Activated CD4-positive, alpha-beta memory T cell treated with anti-CD3 and anti-CD28 coated beads for 36 hours (primary cell): Measurements from ENCODE around the gene FGF1. TPM values are rescaled to one million over a fixed set of nuclear protein-coding genes. Genes with fewer than 3 reads are reported as not detected.

Source experiments
- CTCF ChIA-PET: fragments of 350-600 bp; sonication (Branson Sonifier 250); formaldehyde crosslinking; loops from one replicate; lab custom pipeline; 2021; ENCODE audit warnings: antibody characterized with exemption, inconsistent platforms; lab: Charles Lee
- POLR2A ChIA-PET: fragments of 350-600 bp; sonication (Branson Sonifier 250); formaldehyde crosslinking; loops from one replicate; lab custom pipeline; 2021; ENCODE audit warnings: antibody characterized with exemption; lab: Charles Lee
- DNase-seq: peaks from one replicate; pipeline ENCODE4 v3.0.0-alpha.2; 2020
- H3K27ac Mint-ChIP-seq: one replicate; pipeline ENCODE4 v1.8.0; 2021; ENCODE audit warnings: mixed read lengths
- H3K27me3 Mint-ChIP-seq: one replicate; pipeline ENCODE4 v1.8.0; 2021; ENCODE audit warnings: mixed read lengths
- H3K36me3 Mint-ChIP-seq: one replicate; pipeline ENCODE4 v1.8.0; 2021; ENCODE audit warnings: mixed read lengths
- H3K4me1 Mint-ChIP-seq: one replicate; pipeline ENCODE4 v1.8.0; 2021; ENCODE audit warnings: low read depth, mixed read lengths
- H3K4me3 Mint-ChIP-seq: one replicate; pipeline ENCODE4 v1.8.0; 2021; ENCODE audit warnings: mild to moderate bottlenecking, mixed read lengths
- H3K9me3 Mint-ChIP-seq: one replicate; pipeline ENCODE4 v1.8.0; 2021; ENCODE audit warnings: mixed read lengths
- intact Hi-C: fragments of 100-400 bp; cut with micrococcal nuclease; formaldehyde crosslinking; loops from one replicate; pipeline ENCODE4 v1.15.1; 2023
- total RNA-seq, 2 experiments: library from RNA; stranded (reverse); gene quantifications; one replicate each; pipeline ENCODE4 v1.2.3, GENCODE V29; 2021

Gene FGF1
- total RNA-seq, 2 experiments from 2014 or later: not detected

DNA sequence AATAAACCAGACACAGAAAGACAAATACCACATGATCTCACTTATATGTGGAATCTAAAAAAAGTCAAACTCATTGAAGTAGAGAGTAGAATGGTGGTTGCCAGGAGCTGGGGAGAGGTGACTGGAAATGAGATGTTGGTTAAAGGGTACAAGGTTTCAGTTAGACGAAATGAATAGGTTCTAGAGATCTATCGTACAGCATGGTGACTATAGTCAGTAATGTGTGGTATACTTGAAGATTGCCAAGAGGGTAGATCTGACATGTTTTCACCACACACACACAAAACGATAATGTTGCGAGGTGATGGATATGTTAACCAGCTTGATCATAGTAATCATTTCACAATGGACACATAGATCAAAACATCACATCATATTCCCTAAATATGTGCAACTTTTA lies 46.4 kb downstream of the FGF1 start:
- Mint-ChIP-seq H3K4me1 (peaks cover 2% of the 10 kb centered on the region), H3K36me3 (no peaks in the 10 kb centered on the region), H3K27ac (no peak overlapping the region), H3K27me3 (peaks cover 12% of the 10 kb centered on the region), H3K9me3 (no peaks in the 10 kb centered on the region), H3K4me3 (no peak overlapping the region)
- ChIA-PET POLR2A (no interaction called here), CTCF (interaction anchor here (1.5 kb wide), 1 partner anchor 249 kb away, joined by 4 read pairs; no protein-coding TSS in a partner anchor)
- intact Hi-C loops: no loop called here
- DNase-seq: no peak

DNA sequence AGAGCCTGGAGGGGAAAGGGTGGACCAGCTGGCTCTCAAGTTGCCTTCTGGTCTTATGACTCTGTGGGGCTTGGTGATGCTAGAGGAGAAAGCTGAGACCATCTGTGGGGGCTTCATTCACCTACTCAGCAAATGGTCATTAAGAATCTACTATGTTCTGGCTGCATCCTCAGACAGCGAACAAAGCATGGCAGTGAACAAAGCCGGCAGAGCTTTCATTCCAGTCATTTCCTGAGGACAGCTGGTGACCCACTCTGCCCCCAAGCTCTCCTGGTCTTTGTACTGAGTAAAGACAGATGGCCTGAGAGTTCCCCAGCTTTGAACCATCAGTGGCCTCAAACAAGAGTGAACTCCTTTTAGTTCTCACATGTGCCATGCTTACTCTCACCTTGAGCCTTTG lies 48.0 kb downstream of the FGF1 start:
- no peaks in the 10 kb centered on the region for H3K36me3 Mint-ChIP-seq
- ChIA-PET CTCF (interaction anchor here (1.5 kb wide), 1 partner anchor 251 kb away, joined by 4 read pairs; no protein-coding TSS in a partner anchor), POLR2A (no interaction called here)
- peaks cover 2% of the 10 kb centered on the region for H3K4me1 Mint-ChIP-seq
- H3K27me3 Mint-ChIP-seq: peaks cover 14% of the 10 kb centered on the region
- H3K4me3 Mint-ChIP-seq: no peak overlapping the region
- no peak for DNase-seq
- H3K27ac Mint-ChIP-seq: no peak overlapping the region
- intact Hi-C loops: no loop called here
- H3K9me3 Mint-ChIP-seq: no peaks in the 10 kb centered on the region

DNA sequence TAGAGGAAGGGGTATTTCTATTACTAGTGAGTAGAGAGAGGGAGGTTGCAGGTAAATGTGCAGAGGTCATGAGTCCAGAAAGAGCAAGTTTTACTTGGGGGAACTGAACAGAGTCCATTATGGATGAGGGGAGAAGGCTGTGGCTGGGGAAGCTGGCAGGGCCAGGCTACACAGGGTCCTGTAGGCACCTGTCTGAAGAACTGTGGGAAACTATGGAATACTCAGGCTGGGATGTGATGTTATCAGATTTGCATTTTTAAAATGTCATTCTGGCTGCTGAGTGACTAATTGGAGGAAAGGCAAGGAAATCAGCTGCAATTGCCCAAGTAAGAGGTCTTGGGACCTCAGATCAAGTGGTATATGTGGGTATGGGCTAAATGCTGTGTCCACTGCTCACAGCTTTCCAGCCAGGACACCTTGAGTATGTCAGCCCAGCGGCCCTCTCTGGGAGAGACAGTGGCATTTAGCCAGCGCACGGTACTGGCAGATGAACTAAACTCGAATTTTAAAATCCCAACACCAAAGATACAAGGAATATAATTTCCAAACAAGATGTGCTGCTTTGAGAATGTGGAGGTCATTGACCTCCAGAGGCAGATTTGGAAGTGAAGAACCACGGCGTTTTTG lies 49.1 kb downstream of the FGF1 start:
- CTCF ChIA-PET: no interaction called here

DNA sequence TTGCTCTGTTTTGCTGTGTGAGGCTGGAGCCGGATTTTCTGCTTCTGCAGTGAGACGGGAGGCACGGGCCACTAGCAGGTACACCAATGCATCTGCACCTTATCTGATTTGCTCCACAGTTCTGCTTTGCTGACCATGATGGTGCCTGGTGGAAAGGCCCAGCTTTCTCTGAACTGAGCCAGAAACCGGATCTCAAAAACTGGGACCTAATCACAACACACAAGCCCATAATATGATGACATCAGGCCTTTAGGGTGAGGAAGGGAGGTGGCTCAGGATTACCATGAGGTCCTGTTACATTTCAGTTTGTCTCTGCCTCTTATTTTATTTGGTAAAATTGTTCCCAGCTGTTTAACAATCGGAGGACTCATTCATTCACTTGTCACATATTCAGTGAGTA lies 49.8 kb downstream of the FGF1 start:
- H3K27ac Mint-ChIP-seq: no peak overlapping the region
- POLR2A ChIA-PET: no interaction called here
- CTCF ChIA-PET: interaction anchor here (1.5 kb wide), 1 partner anchor 19 kb away, joined by 3 read pairs; no protein-coding TSS in a partner anchor

More for the DNA sequence above, 49.1 kb downstream of the FGF1 start:
- intact Hi-C loops: no loop called here
- Mint-ChIP-seq H3K4me1 (peaks cover 2% of the 10 kb centered on the region), H3K36me3 (no peaks in the 10 kb centered on the region), H3K27ac (no peak overlapping the region), H3K9me3 (no peaks in the 10 kb centered on the region), H3K4me3 (no peak overlapping the region), H3K27me3 (peaks cover 14% of the 10 kb centered on the region)
- POLR2A ChIA-PET: no interaction called here
- DNase-seq: no peak

DNA sequence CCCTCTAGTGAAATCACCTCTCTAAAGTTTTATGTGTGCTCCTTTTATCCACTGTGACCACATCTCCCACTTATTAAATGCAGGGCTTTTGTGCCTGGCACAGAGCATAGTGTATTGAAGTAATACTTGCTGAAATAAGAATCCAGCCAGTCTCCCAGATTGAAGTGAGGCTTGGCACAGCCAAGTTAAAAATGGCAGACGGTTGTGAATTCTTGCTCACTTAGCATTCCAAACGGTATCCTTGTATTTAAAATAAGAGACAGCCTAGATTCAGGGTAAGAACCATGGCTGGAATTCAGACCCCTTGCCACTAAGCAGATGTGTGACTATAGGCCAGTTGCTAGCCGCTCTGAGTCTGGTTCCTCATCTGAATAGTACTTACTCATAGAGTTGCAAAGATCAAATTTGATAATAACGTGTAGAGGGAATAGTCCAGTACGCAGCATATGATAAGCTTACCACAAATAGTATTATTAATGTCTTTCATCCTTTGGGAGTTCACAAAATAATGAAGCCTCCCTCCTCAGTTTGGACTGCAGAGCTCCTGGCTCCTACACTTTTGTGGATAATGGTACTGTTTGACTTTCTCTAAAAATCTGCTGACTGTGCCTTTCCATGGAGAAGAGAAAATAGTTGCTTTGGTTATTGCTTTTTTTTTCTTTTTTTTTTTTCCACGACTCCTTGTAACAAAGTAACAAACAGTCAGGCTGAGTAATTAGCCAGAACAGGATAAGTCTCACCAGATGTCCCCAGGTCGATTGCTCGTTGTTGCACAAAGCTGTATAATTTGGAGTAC lies 51.5 kb downstream of the FGF1 start:
- Mint-ChIP-seq H3K27me3 (peaks cover 11% of the 10 kb centered on the region), H3K4me1 (peaks cover 2% of the 10 kb centered on the region), H3K9me3 (no peaks in the 10 kb centered on the region), H3K27ac (no peak overlapping the region), H3K36me3 (no peaks in the 10 kb centered on the region), H3K4me3 (no peak overlapping the region)
- CTCF ChIA-PET: interaction anchor here (0.7 to 1.5 kb wide), 2 partner anchors 21 to 83 kb away, joined by 3 read pairs; no protein-coding TSS in a partner anchor
- intact Hi-C loops: no loop called here
- POLR2A ChIA-PET: no interaction called here
- no peak for DNase-seq

More for the DNA sequence above, 49.8 kb downstream of the FGF1 start:
- Mint-ChIP-seq H3K4me3 (no peak overlapping the region), H3K27me3 (peaks cover 14% of the 10 kb centered on the region), H3K4me1 (peaks cover 2% of the 10 kb centered on the region), H3K9me3 (no peaks in the 10 kb centered on the region), H3K36me3 (no peaks in the 10 kb centered on the region)
- DNase-seq: no peak
- intact Hi-C loops: no loop called here

DNA sequence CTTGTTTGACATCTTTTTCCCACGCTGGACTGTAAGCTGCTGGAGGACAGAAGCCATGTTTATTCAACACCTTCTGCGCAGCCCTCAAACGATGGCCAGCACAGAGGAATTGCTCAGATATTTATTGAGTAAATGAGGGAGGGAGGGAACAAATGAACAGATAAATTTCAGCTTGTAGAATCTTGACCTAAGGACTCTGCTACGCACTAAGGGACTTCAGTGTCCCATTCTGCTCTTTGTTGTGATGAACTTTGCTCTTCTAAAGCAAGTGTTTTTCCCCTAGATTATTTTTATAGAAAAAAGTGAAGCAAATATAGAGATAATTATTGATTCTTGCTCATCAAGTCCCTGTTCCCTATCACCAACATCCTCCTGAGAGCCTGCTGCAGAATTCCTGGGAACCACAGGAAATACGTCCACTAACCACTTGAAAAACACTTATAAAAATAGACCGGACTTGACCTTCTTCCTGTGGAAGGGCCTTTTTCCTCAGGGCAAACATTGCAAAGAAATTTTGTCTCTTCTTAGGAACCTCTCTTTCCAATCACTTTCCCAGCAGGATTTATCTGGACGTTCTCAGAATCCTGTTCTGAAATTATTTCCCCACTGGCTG lies 54.9 kb downstream of the FGF1 start:
- no peaks in the 10 kb centered on the region for H3K4me1 Mint-ChIP-seq
- no peaks in the 10 kb centered on the region for H3K9me3 Mint-ChIP-seq
- no peak overlapping the region for H3K4me3 Mint-ChIP-seq
- CTCF ChIA-PET: interaction anchor here (0.8 to 2.4 kb wide), 2 partner anchors 24 to 82 kb away, joined by 3 to 9 read pairs; no protein-coding TSS in a partner anchor
- no peak overlapping the region for H3K27ac Mint-ChIP-seq
- intact Hi-C loops: no loop called here
- POLR2A ChIA-PET: no interaction called here
- H3K36me3 Mint-ChIP-seq: no peaks in the 10 kb centered on the region
- no peak for DNase-seq
- H3K27me3 Mint-ChIP-seq: peaks cover 3% of the 10 kb centered on the region

DNA sequence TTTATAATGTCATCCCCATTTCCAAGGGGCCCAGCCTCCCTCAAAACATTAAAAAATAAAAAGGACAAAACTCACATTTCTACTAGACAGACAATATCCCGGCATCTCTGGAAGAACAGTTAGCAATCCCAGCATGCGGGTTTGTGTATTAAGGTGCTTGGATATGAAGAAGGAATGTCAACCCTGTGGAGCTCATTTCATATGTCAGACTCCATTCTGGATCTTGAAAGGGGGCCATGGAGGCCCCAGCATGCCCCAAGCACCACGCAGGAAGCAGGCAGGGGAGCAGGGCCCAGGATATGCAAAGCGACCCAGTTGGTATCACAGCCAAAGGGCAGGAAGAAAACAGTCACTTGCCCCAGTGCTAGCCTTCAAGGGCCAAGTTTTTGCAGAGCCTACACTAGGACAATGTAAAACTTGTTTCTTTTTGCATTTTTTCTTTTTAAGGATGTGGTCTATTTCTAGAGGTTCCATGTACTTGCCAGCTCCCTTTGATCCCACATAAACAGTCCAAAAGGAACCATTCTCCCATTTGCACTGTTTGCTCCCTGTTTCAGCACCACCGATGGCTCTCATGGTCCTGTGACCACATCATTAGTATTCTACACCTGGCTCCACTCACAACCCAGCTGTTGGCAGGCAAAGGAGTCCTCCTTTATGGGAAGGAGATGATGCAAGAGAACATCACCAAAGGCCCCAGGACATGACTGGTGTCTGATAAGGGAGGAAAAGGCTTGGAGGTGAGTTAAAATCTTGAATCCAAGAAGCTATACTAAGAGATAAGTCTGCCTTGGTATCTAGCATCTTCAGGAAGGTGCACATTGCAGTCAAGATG lies 58.3 kb downstream of the FGF1 start:
- intact Hi-C loops: no loop called here
- POLR2A ChIA-PET: no interaction called here
- DNase-seq: no peak
- Mint-ChIP-seq H3K9me3 (no peaks in the 10 kb centered on the region), H3K27ac (no peak overlapping the region), H3K4me3 (no peak overlapping the region), H3K4me1 (no peaks in the 10 kb centered on the region), H3K36me3 (no peaks in the 10 kb centered on the region), H3K27me3 (peaks cover 1% of the 10 kb centered on the region)
- CTCF ChIA-PET: interaction anchor here (0.6 to 2.2 kb wide), 4 partner anchors 16 to 86 kb away, joined by 3 to 6 read pairs (median 4); no protein-coding TSS in a partner anchor

DNA sequence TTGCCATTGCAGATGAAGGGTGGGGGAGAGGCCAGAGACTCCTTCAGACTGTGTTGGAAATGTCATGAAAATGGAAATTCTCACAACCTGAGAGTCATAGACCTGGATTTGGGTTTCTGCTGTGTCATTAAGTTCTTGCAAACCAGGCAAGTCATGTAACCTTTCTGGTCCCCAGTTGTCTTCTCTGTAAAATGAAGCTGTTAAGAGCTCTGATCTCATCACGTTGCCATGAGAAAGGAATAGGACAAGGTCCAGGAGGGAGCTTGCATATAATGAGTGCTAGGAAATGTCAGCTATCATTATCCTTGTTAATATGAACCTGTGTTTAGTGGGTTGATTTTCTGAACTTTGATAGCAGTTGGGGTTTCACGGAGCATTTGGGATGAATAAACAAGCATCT lies 59.1 kb downstream of the FGF1 start:
- no peak for DNase-seq
- POLR2A ChIA-PET: no interaction called here
- H3K4me3 Mint-ChIP-seq: no peak overlapping the region
- intact Hi-C loops: no loop called here
- CTCF ChIA-PET: interaction anchor here (1.0 to 2.2 kb wide), 4 partner anchors 16 to 87 kb away, joined by 3 to 6 read pairs (median 4); no protein-coding TSS in a partner anchor
- no peaks in the 10 kb centered on the region for H3K9me3 Mint-ChIP-seq
- H3K27me3 Mint-ChIP-seq: peaks cover 1% of the 10 kb centered on the region
- H3K36me3 Mint-ChIP-seq: no peaks in the 10 kb centered on the region
- H3K27ac Mint-ChIP-seq: no peak overlapping the region
- no peaks in the 10 kb centered on the region for H3K4me1 Mint-ChIP-seq

DNA sequence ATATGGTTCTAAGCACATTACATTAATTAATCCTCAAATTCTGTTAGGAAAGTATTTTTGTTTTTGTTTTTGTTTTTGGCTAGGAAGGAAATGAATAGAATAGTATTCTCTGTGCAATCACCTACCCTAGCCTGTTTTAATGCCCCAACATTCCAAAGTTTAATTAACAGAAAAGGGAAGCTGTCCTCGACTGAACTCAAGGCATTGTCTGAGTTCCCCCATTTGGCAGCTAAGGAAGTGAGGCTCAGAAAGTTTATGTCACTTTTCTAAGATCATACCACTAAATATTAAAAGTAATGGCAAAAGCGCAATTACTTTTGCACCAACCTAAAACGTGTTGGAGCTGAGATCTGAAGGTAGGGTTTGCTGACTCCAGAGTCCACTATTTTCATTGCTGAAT lies 59.8 kb downstream of the FGF1 start:
- Mint-ChIP-seq H3K27me3 (peaks cover 1% of the 10 kb centered on the region), H3K36me3 (no peaks in the 10 kb centered on the region), H3K9me3 (no peaks in the 10 kb centered on the region), H3K4me3 (no peak overlapping the region), H3K27ac (no peak overlapping the region), H3K4me1 (no peaks in the 10 kb centered on the region)
- no peak for DNase-seq
- intact Hi-C loops: no loop called here
- ChIA-PET CTCF (interaction anchor here (1.1 to 2.2 kb wide), 3 partner anchors 15 to 87 kb away, joined by 3 to 6 read pairs (median 3); no protein-coding TSS in a partner anchor), POLR2A (no interaction called here)

DNA sequence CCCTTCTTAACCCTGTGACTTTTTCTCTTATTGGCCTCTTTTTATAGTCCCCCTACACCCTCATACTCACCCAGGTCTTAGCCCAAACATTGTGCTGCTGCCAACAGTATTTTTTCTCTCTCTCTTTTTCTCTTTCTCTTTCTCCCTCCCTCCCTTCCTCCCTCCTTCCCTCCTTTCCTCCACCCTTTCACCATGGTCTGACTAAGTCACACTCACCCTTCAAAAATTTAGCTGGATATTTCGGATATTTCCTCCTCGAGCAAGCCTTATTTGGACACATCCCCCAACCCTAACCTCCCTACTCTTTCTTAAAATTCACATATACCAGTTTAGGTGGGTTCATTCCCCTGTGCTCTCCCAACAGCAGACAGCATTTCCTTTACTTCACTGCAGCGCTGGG lies 64.7 kb downstream of the FGF1 start:
- H3K4me3 Mint-ChIP-seq: no peak overlapping the region
- intact Hi-C loops: no loop called here
- no peak for DNase-seq
- H3K36me3 Mint-ChIP-seq: no peaks in the 10 kb centered on the region
- peaks cover 12% of the 10 kb centered on the region for H3K4me1 Mint-ChIP-seq
- no peak overlapping the region for H3K27ac Mint-ChIP-seq
- H3K27me3 Mint-ChIP-seq: peaks cover 1% of the 10 kb centered on the region
- H3K9me3 Mint-ChIP-seq: no peaks in the 10 kb centered on the region
- POLR2A ChIA-PET: no interaction called here
- CTCF ChIA-PET: interaction anchor here (1.6 kb wide), 1 partner anchor 34 kb away, joined by 8 read pairs; no protein-coding TSS in a partner anchor

DNA sequence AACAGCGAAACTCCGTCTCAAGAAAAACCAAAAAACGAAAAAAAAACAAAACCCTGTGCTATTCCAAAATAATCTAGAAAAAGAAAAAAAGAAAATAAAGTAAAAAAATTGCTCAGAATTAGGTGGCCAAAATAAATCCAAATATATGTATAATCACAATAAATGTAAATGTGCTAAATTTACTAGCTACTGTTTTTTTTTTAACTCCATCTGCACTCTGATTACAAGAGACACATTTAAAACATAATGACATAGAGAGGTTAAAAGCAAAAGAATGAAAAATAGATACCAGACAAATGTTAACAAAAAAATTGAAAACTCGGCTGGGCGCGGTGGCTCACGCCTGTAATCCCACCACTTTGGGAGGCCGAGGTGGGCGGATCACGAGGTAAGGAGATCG lies 66.1 kb downstream of the FGF1 start:
- Mint-ChIP-seq H3K36me3 (no peaks in the 10 kb centered on the region), H3K27ac (no peak overlapping the region), H3K27me3 (peaks cover 6% of the 10 kb centered on the region), H3K4me3 (no peak overlapping the region), H3K4me1 (peaks cover 12% of the 10 kb centered on the region), H3K9me3 (no peaks in the 10 kb centered on the region)
- intact Hi-C loops: loop anchor here (10.0 kb wide), 2 partner anchors 205 to 615 kb away; no protein-coding TSS in a partner anchor
- no peak for DNase-seq
- ChIA-PET POLR2A (no interaction called here), CTCF (interaction anchor here (0.7 kb wide), 2 partner anchors 80 to 715 kb away, joined by 5 read pairs; no protein-coding TSS in a partner anchor)
